Stimulated activated CD4-positive, alpha-beta T cell treated with anti-CD3 and anti-CD28 coated beads, Interleukin-1b, Interleukin-23, amount 100 ng/mL, for 24 hours (primary cell): ENCODE measurements around the gene MRPL21.

Experiments
- DNase-seq, 4 experiments: peaks; one replicate each; pipeline ENCODE4 v3.0.0-alpha.2; 2020; ENCODE audit warnings: low read depth in 4 of 4, low spot score in 1 of 4

MRPL21 gene

GRCh38 chr11:68903288-68904247 lies at the start of gene MRPL21, which contains the start of gene IGHMBP2:
Gene MRPL21, minus strand, starts transcription at chr11:68903832. Its CDS starts 22 bp downstream, at chr11:68903810.
Gene IGHMBP2, plus strand, starts transcription at chr11:68903891. Its CDS starts 62 bp downstream, at chr11:68903953.
- DNase-seq: peak; percentile 70 to 84 (median 76)

GRCh38 chr11:68950762-68951161 lies 47.1 kb upstream of the MRPL21 start:
- DNase-seq: no peak

- DNase-seq: no peak
Observed at GRCh38 chr11:68950270-68950669, 46.6 kb upstream of the MRPL21 start.

- no peak for DNase-seq
Observed at GRCh38 chr11:68948935-68949334, 45.3 kb upstream of the MRPL21 start.

GRCh38 chr11:68948496-68948895 lies 44.9 kb upstream of the MRPL21 start:
- no peak for DNase-seq

- no peak for DNase-seq
Observed at GRCh38 chr11:68947151-68947550, 43.5 kb upstream of the MRPL21 start.

- DNase-seq: no peak
Observed at GRCh38 chr11:68946416-68947090, 42.9 kb upstream of the MRPL21 start.

- DNase-seq: no peak
Observed at GRCh38 chr11:68942751-68943271, 39.2 kb upstream of the MRPL21 start.

- no peak for DNase-seq
Observed at GRCh38 chr11:68942095-68942620, 38.5 kb upstream of the MRPL21 start.

GRCh38 chr11:68941324-68942094 lies 37.9 kb upstream of the MRPL21 start:
- DNase-seq: no peak

GRCh38 chr11:68940651-68941323 lies 37.2 kb upstream of the MRPL21 start:
- no peak for DNase-seq

- DNase-seq: no peak
Observed at GRCh38 chr11:68939583-68940555, 36.2 kb upstream of the MRPL21 start.

- no peak for DNase-seq
Observed at GRCh38 chr11:68938816-68939582, 35.4 kb upstream of the MRPL21 start.

GRCh38 chr11:68938088-68938487 lies 34.5 kb upstream of the MRPL21 start:
- no peak for DNase-seq

- no peak for DNase-seq
Observed at GRCh38 chr11:68936676-68937620, 33.3 kb upstream of the MRPL21 start.

- no peak for DNase-seq
Observed at GRCh38 chr11:68936358-68936636, 32.7 kb upstream of the MRPL21 start.
